Esophagus muscularis mucosa (tissue), 4 donors: Measurements from ENCODE around the gene FAM168B. TPM values are rescaled to one million over a fixed set of nuclear protein-coding genes. Genes with fewer than 3 reads are reported as not detected.

Source experiments
- DNase-seq: peaks from one replicate; pipeline ENCODE4 v3.0.0-alpha.2; 2017; ENCODE audit errors: extremely low spot score
- H3K27ac ChIP-seq, 4 donors: fragments of 200-600 bp; sonication (generic); replicated peaks in 1 of 4; 1 replicate in 3 of 4; 2 replicates in 1 of 4; pipeline ENCODE4 v1.5.1; 2016 to 2019; ENCODE audit warnings: mild to moderate bottlenecking in 1 of 4
- H3K27me3 ChIP-seq, 4 donors: fragments of 200-600 bp; sonication (generic); one replicate each; pipeline versions ENCODE4 v1.5.1 to v1.6.0; 2016 to 2019
- H3K36me3 ChIP-seq, 4 donors: fragments of 200-600 bp; sonication (generic); one replicate each; pipeline ENCODE4 v1.5.1; 2016 to 2019
- H3K4me1 ChIP-seq, 4 donors: fragments of 200-600 bp; sonication (generic); one replicate each; pipeline ENCODE4 v1.5.1; 2016 to 2019
- H3K4me3 ChIP-seq, 4 donors: fragments of 200-600 bp; sonication (generic); 1 replicate in 2 of 4; 2 replicates in 2 of 4; pipeline ENCODE4 v1.5.1; 2016 to 2019; ENCODE audit warnings: mild to moderate bottlenecking in 4 of 4, moderate library complexity in 1 of 4
- H3K9me3 ChIP-seq, 4 donors: fragments of 200-600 bp; sonication (generic); 1 replicate in 3 of 4; 2 replicates in 1 of 4; pipeline ENCODE4 v1.5.1; 2016 to 2019
- EP300 ChIP-seq: sonication (generic); formaldehyde crosslinking; IDR thresholded peaks from one replicate; pipeline ENCODE4 v1.6.1; 2017; ENCODE audit warnings: antibody characterized with exemption
- POLR2A ChIP-seq: fragments of 450-650 bp; IDR thresholded peaks from one replicate; pipeline ENCODE4 v1.6.1; 2017; ENCODE audit warnings: antibody characterized with exemption, moderate library complexity, mild to moderate bottlenecking, low read depth
- POLR2AphosphoS5 ChIP-seq, 2 donors: sonication (generic); formaldehyde crosslinking; IDR thresholded peaks; one replicate each; pipeline ENCODE4 v1.6.1; 2017; ENCODE audit warnings: antibody characterized with exemption in 2 of 2
- WGBS: methylation state at CpG from one replicate; pipeline ENCODE4 v1.1.5; 2018; 5-methylcytosine and 5-hydroxymethylcytosine counted together
- intact Hi-C: fragments of 100-400 bp; cut with DNase I; formaldehyde crosslinking; loops from one replicate; pipeline ENCODE4 v1.15.1; 2023
- total RNA-seq, 4 donors: library from RNA; depleted of rRNA; stranded (reverse); fragments of >200 nt; gene quantifications; one replicate each; pipeline versions ENCODE4 v1.1.0 to v1.2.1, GENCODE V29; 2016
- TF ChIP-seq, protein P1 (sequence below), 3 experiments: fragments of 200-600 bp in 2 of 3; fragments of 450-650 bp in 1 of 3; sonication (generic) in 2 of 3; IDR thresholded peaks; one replicate each; pipeline ENCODE4 v1.5.1; 2017 to 2019; ENCODE audit warnings: antibody characterized with exemption in 3 of 3, mild to moderate bottlenecking in 2 of 3, moderate library complexity in 1 of 3

Gene FAM168B
- total RNA-seq, 4 donors from 2014 or later, result 155 to 193 (median 182) TPM

DNA sequence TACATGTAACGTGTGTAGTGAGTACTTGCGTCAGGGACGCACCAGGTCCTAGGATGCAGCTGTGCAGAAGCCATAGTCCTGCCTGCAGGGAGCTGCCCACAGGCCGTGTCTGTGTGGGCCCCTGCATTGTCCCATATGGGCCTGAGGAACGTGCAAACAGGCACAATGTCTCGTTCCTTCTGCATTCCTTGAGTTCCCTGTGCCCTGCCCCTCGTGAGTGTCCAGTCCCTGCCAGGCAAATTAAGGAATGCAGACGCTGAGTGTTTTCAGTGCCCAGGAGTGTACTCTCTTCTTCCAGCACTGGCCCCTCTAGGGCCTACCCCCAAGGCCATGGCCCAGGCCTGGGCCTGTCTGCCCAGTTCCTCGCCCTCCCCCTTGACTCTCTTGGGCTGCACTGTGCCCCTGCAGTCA, 61.8 kb downstream of the FAM168B start:
- no peak for DNase-seq
- Histone ChIP-seq H3K9me3 (peaks cover 0 to 8% (median 3%) of the 10 kb centered on the region in 4 donors), H3K27ac (no peak overlapping the region), H3K4me1 (peaks cover 5 to 27% (median 22%) of the 10 kb centered on the region in 4 donors), H3K27me3 (peaks cover 0 to 13% (median 0%) of the 10 kb centered on the region in 4 donors), H3K36me3 (no peaks in the 10 kb centered on the region), H3K4me3 (no peak overlapping the region)
- intact Hi-C loops, result no loop called here
- WGBS, result 88% methylated on average over 9 of the region's 9 CpGs
- TF ChIP-seq, protein P1, sequence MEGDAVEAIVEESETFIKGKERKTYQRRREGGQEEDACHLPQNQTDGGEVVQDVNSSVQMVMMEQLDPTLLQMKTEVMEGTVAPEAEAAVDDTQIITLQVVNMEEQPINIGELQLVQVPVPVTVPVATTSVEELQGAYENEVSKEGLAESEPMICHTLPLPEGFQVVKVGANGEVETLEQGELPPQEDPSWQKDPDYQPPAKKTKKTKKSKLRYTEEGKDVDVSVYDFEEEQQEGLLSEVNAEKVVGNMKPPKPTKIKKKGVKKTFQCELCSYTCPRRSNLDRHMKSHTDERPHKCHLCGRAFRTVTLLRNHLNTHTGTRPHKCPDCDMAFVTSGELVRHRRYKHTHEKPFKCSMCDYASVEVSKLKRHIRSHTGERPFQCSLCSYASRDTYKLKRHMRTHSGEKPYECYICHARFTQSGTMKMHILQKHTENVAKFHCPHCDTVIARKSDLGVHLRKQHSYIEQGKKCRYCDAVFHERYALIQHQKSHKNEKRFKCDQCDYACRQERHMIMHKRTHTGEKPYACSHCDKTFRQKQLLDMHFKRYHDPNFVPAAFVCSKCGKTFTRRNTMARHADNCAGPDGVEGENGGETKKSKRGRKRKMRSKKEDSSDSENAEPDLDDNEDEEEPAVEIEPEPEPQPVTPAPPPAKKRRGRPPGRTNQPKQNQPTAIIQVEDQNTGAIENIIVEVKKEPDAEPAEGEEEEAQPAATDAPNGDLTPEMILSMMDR (IDR thresholded peaks at IDR 0.05), result no peak

DNA sequence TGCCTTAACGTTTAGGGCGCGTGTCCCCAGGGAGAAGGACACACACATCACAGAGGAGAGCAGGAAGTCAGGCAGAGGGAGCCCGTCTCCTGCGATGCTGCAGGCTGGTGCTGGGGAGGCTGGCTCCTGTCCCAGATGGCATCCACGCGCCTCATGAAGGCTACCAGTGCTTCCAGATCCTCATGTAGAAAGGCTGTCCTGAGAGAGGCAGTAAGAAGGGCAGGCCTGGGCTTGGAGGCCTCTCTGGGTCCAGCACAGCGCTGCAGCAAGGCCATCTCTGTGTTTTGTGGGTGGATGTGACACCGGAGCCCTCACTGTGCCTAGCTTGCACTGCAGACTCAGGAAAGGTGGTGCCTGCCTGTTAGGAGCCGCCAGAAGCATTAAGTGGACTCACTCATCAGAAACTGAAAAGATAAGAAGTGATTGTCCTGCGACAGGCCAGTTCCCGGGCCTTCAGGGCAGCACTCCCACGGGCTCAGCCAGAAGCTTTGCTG, 62.7 kb downstream of the FAM168B start:
- DNase-seq, result no peak
- WGBS, result 84% methylated on average over 9 of the region's 13 CpGs
- TF ChIP-seq, protein P1 (IDR thresholded peaks at IDR 0.05), result no peak
- no peak for TF ChIP-seq POLR2AphosphoS5 (IDR thresholded peaks at IDR 0.05)
- TF ChIP-seq POLR2A, result no peak
- no peak for TF ChIP-seq EP300
- H3K36me3 ChIP-seq, result no peaks in the 10 kb centered on the region
- intact Hi-C loops, result no loop called here
- no peak overlapping the region for H3K4me3 ChIP-seq
- no peak overlapping the region for H3K27ac ChIP-seq
- H3K4me1 ChIP-seq, result peaks cover 5 to 18% (median 14%) of the 10 kb centered on the region in 4 donors
- peaks cover 0 to 11% (median 0%) of the 10 kb centered on the region in 4 donors for H3K27me3 ChIP-seq
- H3K9me3 ChIP-seq, result peaks cover 0 to 8% (median 3%) of the 10 kb centered on the region in 4 donors

DNA sequence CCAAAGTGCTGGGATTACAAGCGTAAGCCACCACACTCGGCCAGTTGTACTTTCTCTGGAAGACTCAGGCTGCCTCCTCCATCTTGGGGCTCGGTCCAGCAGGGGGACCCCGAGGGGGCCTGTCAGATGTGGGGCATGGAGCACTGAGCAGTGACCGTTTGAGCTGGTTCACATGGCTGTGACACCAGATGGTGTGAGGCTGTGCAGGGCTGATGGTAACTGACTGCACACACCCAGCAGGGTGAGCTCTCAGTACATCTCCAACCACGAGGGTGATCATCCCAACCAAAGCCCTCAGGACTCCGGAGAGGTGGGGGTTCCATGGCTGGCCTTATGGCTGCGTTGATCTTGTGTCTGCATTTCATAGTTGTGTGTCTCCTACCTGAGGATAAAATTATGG, 63.4 kb downstream of the FAM168B start:
- DNase-seq, result no peak
- H3K27me3 ChIP-seq, result peaks cover 0 to 6% (median 0%) of the 10 kb centered on the region in 4 donors
- H3K36me3 ChIP-seq, result no peaks in the 10 kb centered on the region
- no peak overlapping the region for H3K4me3 ChIP-seq
- peaks cover 0 to 12% (median 9%) of the 10 kb centered on the region in 4 donors for H3K4me1 ChIP-seq
- intact Hi-C loops, result no loop called here
- WGBS, result 75% methylated on average over 4 of the region's 8 CpGs
- no peak for TF ChIP-seq POLR2A
- no peak for TF ChIP-seq POLR2AphosphoS5 (IDR thresholded peaks at IDR 0.05)
- no peak for TF ChIP-seq EP300
- TF ChIP-seq, protein P1 (IDR thresholded peaks at IDR 0.05), result no peak
- H3K27ac ChIP-seq, result no peak overlapping the region
- peaks cover 0 to 8% (median 3%) of the 10 kb centered on the region in 4 donors for H3K9me3 ChIP-seq

DNA sequence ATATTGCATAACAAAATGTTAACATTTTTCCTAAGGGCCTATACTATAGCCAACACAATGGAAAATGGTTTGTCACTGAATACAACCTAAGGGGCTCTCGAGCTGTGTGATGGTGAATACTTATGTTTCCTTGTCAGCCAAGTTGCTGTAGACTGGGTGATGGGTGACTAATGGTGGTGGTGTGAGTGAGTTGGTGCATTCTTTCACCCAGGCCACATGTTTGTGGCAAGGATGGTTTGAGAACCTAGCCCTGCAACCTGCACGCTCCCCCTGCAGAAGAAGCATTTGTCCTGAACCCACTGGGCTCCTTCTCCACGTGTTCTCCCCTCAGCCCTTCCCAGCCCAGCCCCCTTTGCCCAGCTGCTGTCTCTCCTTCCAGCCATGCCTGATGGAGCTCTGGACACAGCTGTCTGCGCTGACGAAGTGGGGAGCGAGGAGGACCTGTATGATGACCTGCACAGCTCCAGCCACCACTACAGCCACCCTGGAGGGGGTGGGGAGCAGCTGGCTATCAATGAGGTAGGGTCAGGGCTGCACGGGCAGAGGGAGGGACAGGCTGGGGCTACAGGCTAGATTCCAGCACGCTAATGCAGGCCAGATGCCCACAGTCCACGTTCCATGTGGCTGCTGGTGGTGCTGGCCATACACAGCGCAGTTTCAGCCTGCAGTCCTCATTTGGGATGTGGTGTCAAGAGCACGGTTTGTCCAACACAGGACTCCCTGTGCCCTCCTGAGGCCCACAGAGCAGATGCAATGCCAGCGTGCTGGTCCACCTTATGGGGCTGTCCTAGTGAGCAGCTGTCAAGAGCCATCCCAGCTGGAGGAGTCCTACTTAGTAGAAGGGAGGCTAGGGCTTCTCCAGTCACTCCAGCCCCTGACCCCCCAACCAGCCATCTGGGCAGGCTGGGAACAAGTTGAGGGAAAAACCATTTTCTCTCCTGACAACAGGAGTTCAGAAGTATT, 65.4 kb downstream of the FAM168B start:
- H3K9me3 ChIP-seq, result peaks cover 0 to 8% (median 3%) of the 10 kb centered on the region in 4 donors
- intact Hi-C loops, result no loop called here
- H3K27ac ChIP-seq, result no peak overlapping the region
- no peaks in the 10 kb centered on the region for H3K36me3 ChIP-seq
- 83% methylated on average over 9 of the region's 12 CpGs for WGBS
- no peak for DNase-seq
- H3K27me3 ChIP-seq, result peaks cover 0 to 6% (median 0%) of the 10 kb centered on the region in 4 donors
- TF ChIP-seq POLR2A (no peak), EP300 (no peak), POLR2AphosphoS5 (IDR thresholded peaks at IDR 0.05) (no peak)
- TF ChIP-seq, protein P1 (IDR thresholded peaks at IDR 0.05), result no peak
- H3K4me1 ChIP-seq, result no peaks in the 10 kb centered on the region
- no peak overlapping the region for H3K4me3 ChIP-seq
